HG03342 (cell line): ENCODE data around the gene METTL13.

Experiments
- ATAC-seq: cut with Tn5 transposase; IDR thresholded peaks from one replicate; pipeline ENCODE4 v1.9.1; 2021; ENCODE audit warnings: mild to moderate bottlenecking, moderate library complexity; ENCODE audit not compliant: unreplicated experiment

METTL13 gene

GRCh38 chr1:171844381-171844780 lies 62.9 kb downstream of the METTL13 start:
- no peak for ATAC-seq

- ATAC-seq: no peak
These were observed 64.5 kb downstream of the METTL13 start for GRCh38 chr1:171845998-171846397.
